HL-60/S4 (cell line): ENCODE measurements around the gene PYGO2.

Experiments used
- in situ Hi-C: fragments of 300-500 bp; cut with MboI; formaldehyde crosslinking; loops from 2 replicates; pipeline ENCODE4 v1.14.3; 2022; ENCODE audit warnings: low sequenced_read_pairs

PYGO2 gene

GRCh38 chr1:154961207-154962155 lies at the start of gene PYGO2:
Gene PYGO2 (minus strand): TSS chr1:154961782. CDS start chr1:154961576, 206 bp downstream.
- in situ Hi-C loops, result no loop called here

- in situ Hi-C loops, result no loop called here
Observed at GRCh38 chr1:155011004-155011416, 49.4 kb upstream of the PYGO2 start.

GRCh38 chr1:155010211-155010918 lies 48.8 kb upstream of the PYGO2 start:
- in situ Hi-C loops, result no loop called here

- in situ Hi-C loops, result no loop called here
Observed at GRCh38 chr1:155009742-155010141, 48.2 kb upstream of the PYGO2 start.

GRCh38 chr1:155009221-155009711 lies 47.7 kb upstream of the PYGO2 start:
- in situ Hi-C loops, result no loop called here

- in situ Hi-C loops, result no loop called here
Observed at GRCh38 chr1:155008015-155008941, 46.7 kb upstream of the PYGO2 start.

GRCh38 chr1:155007251-155007828 lies 45.8 kb upstream of the PYGO2 start:
- in situ Hi-C loops, result no loop called here

- in situ Hi-C loops, result no loop called here
Observed at GRCh38 chr1:155006601-155007101, 45.1 kb upstream of the PYGO2 start.

GRCh38 chr1:155005076-155006011 lies 43.8 kb upstream of the PYGO2 start:
- in situ Hi-C loops, result no loop called here

GRCh38 chr1:155004352-155005075 lies 42.9 kb upstream of the PYGO2 start:
- in situ Hi-C loops, result no loop called here

- in situ Hi-C loops, result no loop called here
Observed at GRCh38 chr1:155003766-155004351, 42.3 kb upstream of the PYGO2 start.

GRCh38 chr1:155003227-155003765 lies 41.7 kb upstream of the PYGO2 start:
- in situ Hi-C loops, result no loop called here

GRCh38 chr1:155002464-155003226 lies 41.1 kb upstream of the PYGO2 start, which contains the start of gene ZBTB7B:
Gene ZBTB7B (plus strand): TSS chr1:155002802. CDS start chr1:155014661, 11,859 bp downstream.
- in situ Hi-C loops, result no loop called here

GRCh38 chr1:155001675-155002463 lies 40.3 kb upstream of the PYGO2 start:
- in situ Hi-C loops, result no loop called here

GRCh38 chr1:155001425-155001674 lies 39.8 kb upstream of the PYGO2 start:
- in situ Hi-C loops, result no loop called here

GRCh38 chr1:155000726-155001424 lies 39.3 kb upstream of the PYGO2 start:
- in situ Hi-C loops, result no loop called here
